HG03025 (cell line): ENCODE results near the gene MBNL2.

Experiments used
- ATAC-seq: cut with Tn5 transposase; IDR thresholded peaks from one replicate; pipeline ENCODE4 v1.9.1; 2021; ENCODE audit warnings: mild to moderate bottlenecking, moderate library complexity; ENCODE audit not compliant: unreplicated experiment, low FRiP score

Gene MBNL2

DNA sequence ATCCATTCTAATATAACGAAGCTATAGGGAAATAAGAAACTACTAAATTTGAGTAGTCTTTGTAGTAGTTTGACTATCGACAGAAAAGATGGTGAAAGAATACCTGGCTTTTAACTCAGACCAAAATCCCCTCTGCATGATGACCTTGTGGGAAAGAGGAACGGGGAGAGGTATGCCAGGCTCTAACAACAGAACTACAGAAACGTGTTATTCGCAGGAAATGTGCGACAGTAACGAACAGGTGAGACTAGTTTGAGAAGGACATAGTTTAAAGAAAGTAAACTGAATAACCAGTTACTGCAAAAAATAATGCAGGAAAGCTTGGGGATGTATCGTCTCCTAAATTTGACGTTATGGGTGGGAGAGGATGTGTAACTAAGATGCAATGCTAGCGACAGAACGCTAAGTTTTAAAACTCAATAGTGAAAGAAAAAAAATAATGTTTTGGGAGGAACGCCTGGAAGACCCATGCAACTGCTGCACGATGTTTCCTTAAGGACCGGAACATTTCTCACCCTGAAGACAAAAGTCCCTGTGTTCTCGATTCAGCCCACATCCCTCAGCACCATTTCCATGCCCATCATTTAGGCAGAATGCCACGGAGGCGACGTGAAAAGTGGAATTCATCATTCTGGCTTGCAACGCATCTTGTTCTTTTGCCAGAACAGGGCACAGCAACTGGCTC is 210.2 kb downstream of the MBNL2 start:
- no peak for ATAC-seq

DNA sequence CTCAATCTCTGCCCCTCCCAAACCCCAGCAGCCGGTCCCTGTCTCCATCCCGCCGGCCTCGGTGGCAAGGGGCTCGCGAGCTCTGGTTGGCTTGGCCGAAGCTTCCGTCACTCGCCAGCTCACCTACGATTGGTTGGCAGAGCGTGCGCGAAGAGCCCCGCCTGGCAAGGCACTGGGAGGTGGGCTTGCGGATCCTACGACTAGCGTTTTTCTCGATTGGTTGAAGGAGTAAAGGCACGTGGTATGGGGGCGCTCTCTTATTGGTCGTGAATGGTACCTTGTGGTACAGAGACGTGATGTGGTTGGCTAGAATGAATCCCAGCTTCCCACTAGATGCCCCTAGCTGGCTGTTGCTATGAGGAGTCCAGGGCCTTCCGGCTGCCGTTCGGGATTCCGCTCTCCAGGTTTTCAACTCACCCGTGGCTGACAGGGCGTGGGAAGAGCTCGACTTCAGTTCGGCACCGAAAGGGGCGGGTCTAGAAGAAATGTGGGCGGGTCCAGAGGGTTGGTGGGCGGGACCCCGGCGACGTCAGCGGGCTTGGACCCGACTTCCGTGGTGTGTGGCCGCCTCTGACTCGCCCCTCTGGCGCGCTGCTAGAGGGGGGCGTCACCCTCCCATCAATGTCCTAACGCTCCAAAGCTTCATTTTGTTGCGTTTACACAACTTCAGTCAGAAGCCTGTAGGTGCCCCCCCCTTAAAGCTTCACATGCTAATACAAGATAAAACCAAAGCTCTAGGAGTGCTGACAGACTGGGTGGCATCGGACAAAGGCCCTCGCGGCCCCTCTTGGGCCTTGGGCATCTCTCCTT is 211.0 kb downstream of the MBNL2 start:
- peak; percentile 85 for ATAC-seq

DNA sequence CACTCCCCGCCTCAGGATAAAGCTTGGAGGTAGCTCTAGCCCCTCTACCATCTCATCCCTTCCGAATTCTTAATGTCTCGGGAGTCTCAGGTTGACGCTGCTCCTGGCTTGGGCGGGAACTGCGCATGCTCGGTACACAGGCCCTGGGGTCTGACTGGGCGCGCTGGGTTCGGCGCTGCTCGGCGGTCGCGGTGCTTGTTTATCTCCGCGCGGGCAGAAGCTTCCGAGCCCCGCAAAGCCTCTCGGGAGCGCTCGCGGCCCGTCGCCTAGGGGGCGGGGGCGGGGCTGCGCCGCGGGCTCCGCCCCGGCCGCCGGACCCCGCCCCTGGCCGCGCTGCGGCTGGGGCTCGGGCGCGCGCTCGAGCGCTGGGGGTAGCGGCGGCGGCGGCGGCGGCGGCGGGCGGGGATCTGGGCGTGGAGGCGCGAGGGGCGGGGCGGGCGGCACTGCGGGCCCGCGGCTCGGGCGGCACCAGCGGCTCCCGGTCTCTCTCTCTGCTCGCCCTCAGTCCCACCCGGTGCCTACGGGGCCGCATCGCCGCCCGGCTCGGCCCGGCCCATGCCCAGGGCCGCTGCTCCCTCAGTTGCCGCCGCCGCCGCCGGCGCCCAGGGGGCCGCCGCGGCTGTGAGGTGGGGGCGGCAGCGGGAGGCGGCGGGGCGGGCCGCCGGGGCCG is 211.7 kb downstream of the MBNL2 start, which contains the start of gene RAP2A:
Gene RAP2A (plus strand): TSS at position 443 of the 670 bp plus-strand sequence. CDS start 302 bp downstream, outside the sequence.
- peak; percentile 44 for ATAC-seq

DNA sequence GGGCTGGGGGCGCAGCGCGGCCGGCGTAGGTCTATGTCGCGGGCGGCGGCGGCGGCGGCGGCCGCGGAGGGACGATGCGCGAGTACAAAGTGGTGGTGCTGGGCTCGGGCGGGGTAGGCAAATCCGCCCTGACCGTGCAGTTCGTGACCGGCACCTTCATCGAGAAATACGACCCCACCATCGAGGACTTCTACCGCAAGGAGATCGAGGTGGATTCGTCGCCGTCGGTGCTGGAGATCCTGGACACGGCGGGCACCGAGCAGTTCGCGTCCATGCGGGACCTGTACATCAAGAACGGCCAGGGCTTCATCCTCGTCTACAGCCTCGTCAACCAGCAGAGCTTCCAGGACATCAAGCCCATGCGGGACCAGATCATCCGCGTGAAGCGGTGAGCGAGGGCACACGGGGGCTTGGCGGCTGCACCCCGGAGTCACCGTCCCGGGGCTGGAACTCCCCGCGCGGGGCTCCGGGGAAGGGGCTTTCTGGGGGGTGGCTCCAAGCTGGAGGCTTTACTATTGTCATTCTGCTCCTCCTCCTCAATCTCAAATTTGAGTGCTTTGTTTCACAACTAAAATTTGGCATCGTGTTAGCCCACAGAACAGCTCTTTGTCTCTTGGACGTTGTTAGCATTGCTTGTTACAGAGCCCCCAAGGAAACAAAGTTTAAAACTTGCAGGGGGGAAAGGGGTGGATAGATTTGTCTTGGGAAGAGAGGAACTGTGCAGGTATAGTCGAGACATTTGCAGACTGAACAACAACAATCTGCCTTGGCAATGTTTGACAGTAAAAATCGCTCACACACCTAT is 212.5 kb downstream of the MBNL2 start:
- ATAC-seq: peak; percentile 1

DNA sequence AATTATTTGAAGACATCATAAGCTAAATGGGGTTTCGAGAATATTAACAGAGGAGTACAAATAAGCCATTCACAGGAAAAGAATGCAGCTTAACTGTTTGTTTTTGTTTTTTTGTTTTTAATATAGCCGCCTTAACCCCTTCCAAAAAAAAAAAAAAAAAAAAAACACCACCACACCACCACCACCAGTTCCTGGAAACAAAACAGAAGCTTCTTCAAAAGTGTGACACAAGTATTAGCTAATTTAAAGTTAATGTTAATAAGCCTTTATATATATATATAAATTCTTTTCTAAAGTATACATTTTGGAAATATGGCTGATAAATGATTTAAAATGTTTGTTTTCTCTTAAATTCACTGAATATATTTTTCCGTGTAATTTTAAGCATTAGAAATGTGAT is 213.2 kb downstream of the MBNL2 start:
- no peak for ATAC-seq

DNA sequence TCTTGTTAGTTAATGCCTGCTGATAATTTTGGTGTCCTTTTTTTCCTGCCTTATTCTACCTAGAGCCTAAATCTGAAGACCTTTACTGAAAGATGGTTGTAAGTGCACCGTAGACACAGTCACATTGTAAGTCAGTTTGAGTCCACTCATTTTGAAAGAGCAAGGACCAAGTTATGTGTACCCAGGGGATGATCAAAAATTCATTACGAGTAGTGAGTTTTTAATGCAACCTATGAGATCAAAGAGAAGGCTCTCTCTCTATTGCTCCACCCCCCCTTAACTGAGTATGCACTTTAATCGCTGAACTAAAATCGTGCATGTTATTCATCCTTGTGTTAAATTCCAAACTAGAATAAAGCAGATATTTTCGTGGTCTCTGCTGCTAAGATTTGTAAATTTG is 213.7 kb downstream of the MBNL2 start:
- no peak for ATAC-seq

DNA sequence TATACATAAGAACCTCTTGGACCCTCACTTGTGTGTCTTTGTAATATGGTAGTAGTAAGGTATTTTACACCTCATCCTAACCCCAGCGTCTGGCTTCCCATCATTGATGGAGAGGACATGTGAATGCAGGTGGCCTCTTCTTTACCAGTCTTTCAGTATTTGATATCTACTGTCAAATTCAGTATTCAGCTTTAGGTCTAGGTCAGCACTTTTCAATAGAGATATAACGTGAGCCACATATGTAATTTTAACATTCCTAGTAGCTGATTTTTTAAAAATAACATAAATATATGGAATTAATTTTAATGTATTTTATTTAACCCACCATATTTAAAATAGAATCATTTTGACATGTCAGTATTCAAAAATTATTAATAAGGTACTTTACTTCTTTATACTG is 214.7 kb downstream of the MBNL2 start:
- ATAC-seq: no peak

DNA sequence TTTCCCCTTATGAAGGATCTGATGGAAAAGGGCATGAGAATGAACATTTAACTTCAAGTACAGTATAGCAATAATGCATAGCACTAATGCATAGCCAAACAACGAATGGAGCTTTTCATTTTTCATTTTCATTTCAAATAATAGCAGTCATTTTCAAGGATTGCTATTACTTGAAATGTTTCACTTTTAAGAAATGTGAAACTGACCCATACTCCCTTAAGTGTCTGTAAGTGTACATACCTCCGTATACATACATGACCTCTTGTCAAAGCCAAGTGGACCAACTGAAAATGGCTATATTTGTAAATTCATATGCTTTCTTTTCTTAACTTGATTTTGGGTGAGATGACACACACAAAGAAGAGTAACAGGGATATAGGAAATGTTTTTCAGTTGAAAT is 215.6 kb downstream of the MBNL2 start:
- no peak for ATAC-seq

DNA sequence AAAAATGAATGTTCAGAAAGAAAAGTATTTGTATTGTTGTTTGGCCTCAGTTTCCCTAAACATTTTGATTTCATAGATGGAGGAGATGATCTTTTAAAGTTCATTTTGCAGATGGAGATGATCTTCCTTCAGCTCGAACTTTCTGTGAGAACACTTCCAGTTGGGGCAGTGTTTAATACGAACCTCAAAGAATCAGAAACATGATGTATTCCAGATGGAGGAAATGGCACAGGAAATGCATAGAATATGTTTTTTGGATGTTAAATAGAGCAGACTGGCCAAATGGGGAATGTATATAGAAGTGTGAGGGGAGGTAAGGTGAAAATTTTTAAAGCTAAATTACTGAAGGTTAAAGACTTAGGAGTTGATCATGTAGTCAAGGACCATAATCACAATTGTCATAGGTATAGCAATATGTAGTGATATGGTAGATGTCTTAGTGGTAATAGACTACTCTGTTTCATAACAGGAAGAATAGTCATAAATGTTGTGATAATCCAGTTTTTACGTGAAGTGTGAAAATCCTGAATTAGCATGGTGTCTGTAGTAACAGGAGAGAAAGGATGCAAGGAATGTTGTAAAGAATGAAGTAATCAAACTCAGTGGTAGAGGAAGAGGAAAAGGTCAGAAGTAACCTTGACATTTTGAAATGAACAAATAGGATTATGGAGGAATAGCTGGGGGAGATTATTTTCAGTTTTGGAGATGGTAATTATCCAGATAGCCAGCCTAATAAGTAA is 216.9 kb downstream of the MBNL2 start:
- ATAC-seq: no peak

DNA sequence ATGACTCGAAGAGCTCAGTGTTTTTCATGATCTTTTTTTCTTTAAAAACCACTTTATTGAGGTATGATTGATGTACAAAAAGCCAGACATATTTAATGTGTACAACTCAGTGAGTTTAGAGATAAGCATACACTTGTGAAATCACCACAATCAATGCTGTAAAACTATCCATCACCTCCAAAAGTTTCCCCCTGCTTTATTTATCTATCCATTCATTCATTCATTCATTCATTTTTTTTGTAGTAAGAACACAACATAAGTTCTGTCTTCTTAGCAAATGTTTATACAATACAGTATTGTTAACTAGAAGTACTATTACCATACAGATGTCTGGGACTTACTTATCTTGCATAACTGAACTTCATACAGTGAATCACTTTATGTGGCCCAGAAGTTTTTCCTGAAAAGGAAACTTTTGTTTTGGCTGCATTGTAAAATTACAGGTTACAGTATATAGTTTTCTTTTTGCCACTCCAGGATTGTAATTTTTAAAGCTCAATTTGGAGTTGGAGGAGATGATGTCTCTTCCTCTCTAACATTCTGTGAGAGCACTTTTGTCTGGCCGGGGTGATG is 218.6 kb downstream of the MBNL2 start:
- no peak for ATAC-seq

DNA sequence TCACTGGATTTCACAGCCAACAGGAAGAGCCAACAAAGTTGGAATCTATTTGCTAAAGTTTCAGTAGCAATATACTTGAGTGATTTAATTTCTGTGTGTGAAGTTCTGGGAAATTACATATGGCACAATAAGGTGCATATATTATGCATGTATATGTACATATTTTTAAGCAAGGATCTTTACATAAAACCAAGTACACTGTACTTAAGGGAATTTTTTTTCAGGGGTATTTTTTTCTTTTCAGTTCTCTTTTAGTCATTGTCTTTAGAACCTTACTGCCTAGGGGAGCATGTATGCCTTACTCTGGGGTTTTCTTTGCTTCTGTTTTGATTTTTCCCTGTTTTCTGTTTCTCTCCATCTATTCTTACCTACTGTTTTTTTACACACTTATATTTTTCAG is 219.2 kb downstream of the MBNL2 start:
- ATAC-seq: no peak
